ENCODE measurements around the gene EIF2S3. TPM values are rescaled to one million over a fixed set of nuclear protein-coding genes. Genes with fewer than 3 reads are reported as not detected.

EIF2S3 gene
- total RNA-seq, 1 donor from 2014 or later, result 208 TPM

DNA sequence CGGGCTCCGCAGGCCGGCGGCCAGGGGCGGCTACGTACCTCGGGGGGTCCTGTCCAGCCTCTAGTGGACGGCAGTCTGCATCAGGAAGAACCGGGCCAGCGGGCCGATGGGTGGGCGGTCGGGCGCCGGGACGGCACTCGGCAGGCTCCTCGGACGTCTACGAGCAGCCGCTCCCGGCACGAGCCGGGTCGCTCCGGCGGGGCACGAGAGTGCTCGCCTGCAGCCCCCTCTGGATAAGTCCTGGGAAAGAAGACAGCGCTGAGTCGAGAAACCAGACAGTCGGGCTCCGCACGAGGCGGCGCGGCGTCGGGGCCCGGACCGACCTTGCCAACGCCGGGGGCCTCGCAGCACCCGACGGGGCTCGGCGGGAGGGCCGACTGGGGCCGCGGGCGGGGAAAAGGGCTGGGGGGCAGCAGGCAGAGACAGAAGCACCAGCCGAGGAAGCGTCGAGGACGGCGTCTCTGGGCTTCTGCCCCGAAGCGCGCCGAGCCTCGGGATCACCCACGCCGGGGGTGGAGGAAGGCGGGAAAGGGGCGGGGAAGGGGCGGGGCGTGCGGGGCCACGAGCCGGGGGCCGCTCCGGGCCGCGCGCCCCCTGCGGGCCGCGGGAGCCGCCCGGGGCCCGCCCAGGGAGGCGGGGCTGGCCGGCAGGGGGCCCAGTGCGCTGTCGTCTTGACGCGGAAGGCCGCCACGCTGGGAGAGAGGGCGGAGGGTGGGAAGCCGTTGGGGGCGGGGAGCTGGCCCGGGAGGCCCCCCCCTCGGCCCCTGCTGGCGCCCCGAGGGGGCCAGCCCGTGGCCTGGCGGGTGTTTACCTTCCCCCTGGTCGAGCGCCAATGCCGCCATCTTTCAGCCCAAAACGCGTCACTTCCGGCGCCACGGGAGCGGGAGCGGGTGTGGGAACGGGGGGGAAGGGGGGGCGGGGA, 29.7 kb upstream of the EIF2S3 start:
- DNase-seq (ENCODE audit: low read depth), result peak; percentile 25
- TF ChIP-seq, protein P1, sequence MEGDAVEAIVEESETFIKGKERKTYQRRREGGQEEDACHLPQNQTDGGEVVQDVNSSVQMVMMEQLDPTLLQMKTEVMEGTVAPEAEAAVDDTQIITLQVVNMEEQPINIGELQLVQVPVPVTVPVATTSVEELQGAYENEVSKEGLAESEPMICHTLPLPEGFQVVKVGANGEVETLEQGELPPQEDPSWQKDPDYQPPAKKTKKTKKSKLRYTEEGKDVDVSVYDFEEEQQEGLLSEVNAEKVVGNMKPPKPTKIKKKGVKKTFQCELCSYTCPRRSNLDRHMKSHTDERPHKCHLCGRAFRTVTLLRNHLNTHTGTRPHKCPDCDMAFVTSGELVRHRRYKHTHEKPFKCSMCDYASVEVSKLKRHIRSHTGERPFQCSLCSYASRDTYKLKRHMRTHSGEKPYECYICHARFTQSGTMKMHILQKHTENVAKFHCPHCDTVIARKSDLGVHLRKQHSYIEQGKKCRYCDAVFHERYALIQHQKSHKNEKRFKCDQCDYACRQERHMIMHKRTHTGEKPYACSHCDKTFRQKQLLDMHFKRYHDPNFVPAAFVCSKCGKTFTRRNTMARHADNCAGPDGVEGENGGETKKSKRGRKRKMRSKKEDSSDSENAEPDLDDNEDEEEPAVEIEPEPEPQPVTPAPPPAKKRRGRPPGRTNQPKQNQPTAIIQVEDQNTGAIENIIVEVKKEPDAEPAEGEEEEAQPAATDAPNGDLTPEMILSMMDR (IDR thresholded peaks at IDR 0.05; ENCODE audit: insufficient read depth, low read length, poor library complexity, severe bottlenecking), result no peak
- Histone ChIP-seq H3K4me3 (ENCODE audit: low read depth, low read length) (peak overlapping the region; percentile 74), H3K27me3 (ENCODE audit: control insufficient read depth, insufficient read depth, low read length) (no peaks in the 10 kb centered on the region), H3K36me3 (ENCODE audit: control insufficient read depth, insufficient read depth, low read length) (no peaks in the 10 kb centered on the region)

DNA sequence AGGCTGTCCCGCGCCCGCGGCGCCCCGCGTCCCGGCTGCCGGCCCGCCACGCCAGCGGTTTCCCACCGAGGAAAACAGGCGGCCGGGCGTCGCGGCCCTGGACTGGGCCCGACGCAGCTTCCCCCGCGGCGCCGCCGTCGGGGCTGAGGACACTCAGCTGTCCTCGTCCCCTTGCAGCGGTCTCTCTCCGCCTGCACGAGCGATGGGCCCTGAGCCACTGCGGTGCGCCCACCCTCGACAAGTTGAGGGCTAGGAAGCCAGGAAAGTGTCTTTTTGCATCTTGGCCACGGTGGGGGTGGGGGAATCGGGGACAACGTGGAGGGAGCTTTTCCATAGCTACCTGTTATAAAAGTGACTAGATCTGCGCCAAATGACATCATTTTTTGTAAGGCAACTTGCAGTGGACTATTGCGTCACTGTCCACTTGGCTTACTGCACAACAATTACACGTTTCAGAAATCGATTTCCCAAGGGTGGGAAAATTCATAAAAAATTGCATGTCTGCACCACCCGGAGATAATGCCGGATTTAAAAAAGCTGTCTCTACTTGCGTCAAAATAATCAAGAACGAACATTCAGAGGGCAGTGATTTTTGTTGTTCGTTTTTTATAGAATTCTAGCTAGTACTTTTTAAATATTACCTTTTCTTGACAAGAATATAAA, 28.9 kb upstream of the EIF2S3 start:
- TF ChIP-seq, protein P1 (IDR thresholded peaks at IDR 0.05; ENCODE audit: insufficient read depth, low read length, poor library complexity, severe bottlenecking), result no peak
- H3K27me3 ChIP-seq (ENCODE audit: control insufficient read depth, insufficient read depth, low read length), result no peaks in the 10 kb centered on the region
- DNase-seq (ENCODE audit: low read depth), result no peak
- H3K4me3 ChIP-seq (ENCODE audit: low read depth, low read length), result peak overlapping the region; percentile 73
- no peaks in the 10 kb centered on the region for H3K36me3 ChIP-seq (ENCODE audit: control insufficient read depth, insufficient read depth, low read length)

DNA sequence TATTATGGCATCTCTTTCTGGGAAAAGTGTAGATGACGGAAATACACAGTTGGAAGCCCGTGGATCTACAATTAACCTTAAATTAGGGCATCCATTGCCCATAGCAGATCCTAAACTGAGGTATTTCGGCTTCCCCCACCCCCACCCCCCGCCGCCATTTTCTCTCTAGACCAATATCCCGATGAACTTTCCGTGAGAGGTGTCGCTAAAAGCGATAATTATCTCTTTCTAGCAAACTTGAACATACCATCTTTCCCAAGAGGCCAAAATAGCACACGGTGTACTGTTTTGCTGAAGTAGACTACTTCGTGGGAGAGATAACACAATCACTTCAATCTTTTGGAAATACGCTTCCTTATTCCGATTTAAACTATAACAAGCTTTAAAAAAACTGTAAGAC, 28.3 kb upstream of the EIF2S3 start:
- TF ChIP-seq, protein P1 (IDR thresholded peaks at IDR 0.05; ENCODE audit: insufficient read depth, low read length, poor library complexity, severe bottlenecking), result no peak
- H3K27me3 ChIP-seq (ENCODE audit: control insufficient read depth, insufficient read depth, low read length), result no peaks in the 10 kb centered on the region
- DNase-seq (ENCODE audit: low read depth), result no peak
- H3K36me3 ChIP-seq (ENCODE audit: control insufficient read depth, insufficient read depth, low read length), result no peaks in the 10 kb centered on the region
- peak overlapping the region; percentile 73 for H3K4me3 ChIP-seq (ENCODE audit: low read depth, low read length)

DNA sequence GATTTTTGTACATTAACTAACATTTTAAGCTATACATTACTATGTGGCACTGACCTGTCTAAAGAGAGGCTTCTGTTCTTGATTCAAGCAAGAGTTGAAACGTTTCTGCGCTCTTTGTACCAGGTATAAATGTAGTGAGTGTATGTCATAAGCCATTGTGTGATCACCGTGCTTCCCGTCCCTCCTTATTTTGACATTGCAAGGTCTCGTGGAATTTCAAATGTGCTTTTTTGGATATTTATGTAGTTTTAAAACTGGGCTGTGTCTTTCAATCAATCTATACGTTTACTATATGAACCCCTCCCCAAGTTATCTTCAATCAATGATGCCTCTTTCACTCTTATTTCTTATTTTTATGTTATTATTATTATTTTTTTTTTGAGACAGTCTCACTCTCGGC, 27.7 kb upstream of the EIF2S3 start, which contains the start of gene KLHL15:
Gene KLHL15, minus strand, starts transcription at position 101 of the 400 bp plus-strand sequence. CDS start 20,493 bp downstream, outside the sequence.
- Histone ChIP-seq H3K36me3 (ENCODE audit: control insufficient read depth, insufficient read depth, low read length) (no peaks in the 10 kb centered on the region), H3K4me3 (ENCODE audit: low read depth, low read length) (peak within 1 kb of the TSS; percentile 73), H3K27me3 (ENCODE audit: control insufficient read depth, insufficient read depth, low read length) (no peaks in the 10 kb centered on the region)
- TF ChIP-seq, protein P1 (IDR thresholded peaks at IDR 0.05; ENCODE audit: insufficient read depth, low read length, poor library complexity, severe bottlenecking), result no peak
- no peak for DNase-seq (ENCODE audit: low read depth)

DNA sequence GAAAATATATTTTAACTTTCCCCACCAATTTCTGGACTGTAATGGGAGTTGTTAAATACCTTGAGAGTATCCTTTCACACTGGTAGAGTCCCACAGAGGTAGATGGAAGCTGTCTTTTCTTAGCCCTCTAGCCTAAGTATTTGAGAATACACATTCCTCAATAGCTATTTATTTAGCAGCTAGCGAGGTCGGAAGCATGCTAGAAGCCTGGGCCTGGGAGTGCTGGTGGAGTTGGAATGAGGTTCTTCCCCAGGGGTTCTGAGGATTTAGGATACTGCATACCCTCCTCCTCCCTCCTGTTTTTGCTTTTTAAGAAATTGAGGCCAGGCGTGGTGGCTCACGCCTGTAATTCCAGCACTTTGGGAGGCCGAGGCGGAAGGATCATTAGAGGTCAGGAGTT, 26.8 kb upstream of the EIF2S3 start:
- Histone ChIP-seq H3K27me3 (ENCODE audit: control insufficient read depth, insufficient read depth, low read length) (no peaks in the 10 kb centered on the region), H3K4me3 (ENCODE audit: low read depth, low read length) (no peak overlapping the region), H3K36me3 (ENCODE audit: control insufficient read depth, insufficient read depth, low read length) (no peaks in the 10 kb centered on the region)
- no peak for DNase-seq (ENCODE audit: low read depth)
- TF ChIP-seq, protein P1 (IDR thresholded peaks at IDR 0.05; ENCODE audit: insufficient read depth, low read length, poor library complexity, severe bottlenecking), result no peak
